ENCODE results near the gene LRRTM4.

Gene LRRTM4

GRCh38 chr2:76977846-76978727 is 544.1 kb downstream of the LRRTM4 start:
- peak; percentile 7 for DNase-seq (ENCODE audit: low read depth)
- no peak overlapping the region for H3K4me3 ChIP-seq (ENCODE audit: low read depth, low read length)
- no peak for TF ChIP-seq CTCF (conservative IDR thresholded peaks at IDR 0.05; ENCODE audit: low read depth, low read length)

GRCh38 chr2:76975752-76976151 is 546.4 kb downstream of the LRRTM4 start:
- no peak for DNase-seq (ENCODE audit: low read depth)
- TF ChIP-seq CTCF (conservative IDR thresholded peaks at IDR 0.05; ENCODE audit: low read depth, low read length) = no peak
- no peak overlapping the region for H3K4me3 ChIP-seq (ENCODE audit: low read depth, low read length)

- no peak overlapping the region for H3K4me3 ChIP-seq (ENCODE audit: low read depth, low read length)
- TF ChIP-seq CTCF (conservative IDR thresholded peaks at IDR 0.05; ENCODE audit: low read depth, low read length) = no peak
- DNase-seq (ENCODE audit: low read depth) = no peak
Observed at GRCh38 chr2:76973610-76974009, 548.6 kb downstream of the LRRTM4 start.

- TF ChIP-seq CTCF (conservative IDR thresholded peaks at IDR 0.05; ENCODE audit: low read depth, low read length) = no peak
- no peak for DNase-seq (ENCODE audit: low read depth)
- no peak overlapping the region for H3K4me3 ChIP-seq (ENCODE audit: low read depth, low read length)
Observed at GRCh38 chr2:76965772-76966171, 556.4 kb downstream of the LRRTM4 start.

- no peak overlapping the region for H3K4me3 ChIP-seq (ENCODE audit: low read depth, low read length)
- TF ChIP-seq CTCF (conservative IDR thresholded peaks at IDR 0.05; ENCODE audit: low read depth, low read length) = no peak
- no peak for DNase-seq (ENCODE audit: low read depth)
Observed at GRCh38 chr2:76958749-76959148, 563.4 kb downstream of the LRRTM4 start.

GRCh38 chr2:76953733-76954347 is 568.3 kb downstream of the LRRTM4 start:
- peak; percentile 30 for DNase-seq (ENCODE audit: low read depth)
- peak; percentile 43 for TF ChIP-seq CTCF (conservative IDR thresholded peaks at IDR 0.05; ENCODE audit: low read depth, low read length)
- no peak overlapping the region for H3K4me3 ChIP-seq (ENCODE audit: low read depth, low read length)
